Skeletal muscle cell (primary cell): ENCODE data around the gene GPRC5B.

Source experiments
- DNase-seq: peaks from one replicate; pipeline ENCODE4 v3.0.0-alpha.2; 2010; ENCODE audit warnings: low read depth
- H3K4me3 ChIP-seq: 2 replicates; pipeline ENCODE4 v1.5.1; 2011; ENCODE audit warnings: low read depth, mild to moderate bottlenecking, control low read depth, low read length, moderate library complexity

Gene GPRC5B

DNA sequence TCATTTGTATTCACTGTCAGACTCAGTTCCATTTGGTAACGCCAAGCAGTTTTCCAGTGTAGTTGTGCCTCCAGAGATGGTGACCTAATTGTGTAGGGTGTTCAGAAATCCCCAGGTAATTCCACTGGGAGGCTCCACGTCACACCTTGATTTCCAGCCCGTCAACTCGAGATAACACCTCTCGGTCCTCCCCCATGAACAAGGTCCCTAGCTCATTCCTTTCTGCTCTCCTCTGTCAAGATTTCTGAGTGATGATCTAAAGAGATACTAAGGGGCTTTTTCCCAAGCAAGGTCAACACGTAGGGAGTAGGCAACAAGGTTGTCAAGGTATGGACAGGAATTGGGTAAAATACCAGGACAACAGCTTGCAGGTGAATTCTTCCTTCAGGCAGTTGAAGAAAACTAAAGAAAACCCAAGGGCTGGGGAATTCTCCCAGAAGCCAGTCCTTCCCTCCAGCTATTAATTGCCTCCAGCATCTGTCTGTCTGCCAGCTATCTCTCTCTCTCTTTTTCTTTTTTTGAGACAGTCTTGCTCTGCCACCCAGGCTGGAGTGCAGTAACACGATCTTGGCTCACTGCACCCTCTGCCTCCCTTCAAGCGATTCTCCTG, 31.4 kb downstream of the GPRC5B start:
- no peak for DNase-seq
- no peak overlapping the region for H3K4me3 ChIP-seq

DNA sequence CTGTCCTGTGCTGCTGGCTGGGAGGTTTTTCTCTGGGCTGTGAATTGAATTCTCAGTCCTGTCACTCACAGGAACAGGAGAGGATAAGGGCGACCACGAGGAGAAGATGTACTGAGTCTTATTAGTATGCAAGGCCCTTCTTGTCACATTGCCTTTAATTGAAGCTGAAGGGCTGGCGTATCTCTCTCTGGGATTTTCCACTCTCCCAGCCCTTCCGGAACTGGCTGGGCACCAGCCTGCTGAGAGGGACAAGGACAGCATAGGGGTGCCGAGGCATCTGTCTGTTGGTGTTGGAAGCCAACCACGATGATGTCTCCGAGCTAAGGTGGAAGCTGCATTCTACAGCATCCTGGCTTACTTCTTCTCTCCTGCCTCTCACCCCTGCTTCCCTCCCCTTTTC, 33.2 kb downstream of the GPRC5B start:
- no peak for DNase-seq

DNA sequence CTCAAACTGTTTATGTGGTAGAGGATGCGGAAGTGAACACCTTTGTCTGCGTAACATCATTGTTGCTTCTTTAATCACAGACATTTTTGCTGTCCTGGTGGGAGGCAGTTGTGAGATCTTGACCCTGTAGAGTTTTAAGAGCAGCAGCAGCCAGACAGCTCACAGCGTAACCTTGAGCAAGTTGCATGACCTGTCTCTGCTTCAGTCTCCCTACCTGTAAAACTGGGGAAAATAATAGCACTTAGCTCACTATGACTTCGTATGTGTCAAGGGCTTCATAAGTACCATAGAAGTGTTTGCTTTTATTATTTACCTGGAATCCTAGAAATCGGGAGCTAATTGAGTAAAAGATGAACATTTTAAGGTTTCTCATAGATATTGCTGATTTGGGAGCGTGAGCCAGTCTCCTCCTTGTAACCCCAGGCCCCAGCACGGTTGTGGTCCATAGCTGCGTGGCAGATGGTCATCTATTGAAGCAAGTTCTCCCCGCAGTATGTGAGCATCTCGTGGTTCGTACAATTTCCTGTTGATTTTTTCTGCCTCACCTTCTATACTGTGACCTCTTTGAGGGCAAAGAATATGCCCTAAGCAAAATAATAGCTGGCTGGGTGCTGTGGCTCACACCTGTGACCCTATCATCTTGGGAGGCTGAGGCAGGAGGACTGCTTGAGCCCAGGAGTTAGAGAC, 34.4 kb downstream of the GPRC5B start:
- no peak for DNase-seq

More for the DNA sequence above, 33.2 kb downstream of the GPRC5B start:
- H3K4me3 ChIP-seq: no peak overlapping the region

DNA sequence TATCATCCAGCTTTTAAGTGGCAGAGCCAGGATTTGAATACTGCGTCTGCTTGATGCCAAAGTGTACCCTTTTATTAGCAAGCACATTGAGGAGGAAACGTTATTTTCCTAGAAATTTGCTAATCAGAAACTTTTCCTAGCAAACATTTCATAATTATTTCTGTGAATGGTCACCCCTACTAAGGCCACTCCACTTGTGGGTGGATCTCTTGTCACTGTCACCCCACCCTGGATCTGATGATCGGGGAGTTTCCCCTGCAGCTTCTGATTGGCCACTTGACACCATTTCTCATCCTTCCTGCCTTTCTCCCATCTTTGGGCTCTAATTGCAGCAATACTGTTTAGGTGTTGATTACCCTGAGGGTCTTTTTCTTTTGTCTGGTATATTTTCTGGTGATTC, 35.9 kb downstream of the GPRC5B start:
- no peak for DNase-seq
- no peak overlapping the region for H3K4me3 ChIP-seq

More for the DNA sequence above, 34.4 kb downstream of the GPRC5B start:
- no peak overlapping the region for H3K4me3 ChIP-seq

DNA sequence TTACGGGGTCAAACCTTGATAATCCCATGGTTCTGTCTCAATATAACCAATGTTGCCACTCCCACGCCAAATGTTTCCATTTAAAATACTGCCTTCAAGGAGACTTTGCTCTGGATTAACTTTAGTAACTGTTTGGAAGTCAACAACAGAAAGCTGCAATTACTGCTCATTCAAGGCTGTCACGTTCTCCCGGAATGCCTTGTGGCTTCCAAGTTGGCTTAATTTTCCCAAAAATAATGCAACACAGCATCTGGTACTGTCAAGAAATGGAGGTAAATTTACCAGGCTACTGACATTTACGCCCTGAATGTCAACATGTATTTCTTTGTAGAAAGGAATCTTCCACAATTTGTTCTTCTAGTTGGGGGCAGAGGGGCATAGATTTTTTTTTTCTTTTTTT, 38.2 kb downstream of the GPRC5B start:
- no peak overlapping the region for H3K4me3 ChIP-seq
- no peak for DNase-seq

DNA sequence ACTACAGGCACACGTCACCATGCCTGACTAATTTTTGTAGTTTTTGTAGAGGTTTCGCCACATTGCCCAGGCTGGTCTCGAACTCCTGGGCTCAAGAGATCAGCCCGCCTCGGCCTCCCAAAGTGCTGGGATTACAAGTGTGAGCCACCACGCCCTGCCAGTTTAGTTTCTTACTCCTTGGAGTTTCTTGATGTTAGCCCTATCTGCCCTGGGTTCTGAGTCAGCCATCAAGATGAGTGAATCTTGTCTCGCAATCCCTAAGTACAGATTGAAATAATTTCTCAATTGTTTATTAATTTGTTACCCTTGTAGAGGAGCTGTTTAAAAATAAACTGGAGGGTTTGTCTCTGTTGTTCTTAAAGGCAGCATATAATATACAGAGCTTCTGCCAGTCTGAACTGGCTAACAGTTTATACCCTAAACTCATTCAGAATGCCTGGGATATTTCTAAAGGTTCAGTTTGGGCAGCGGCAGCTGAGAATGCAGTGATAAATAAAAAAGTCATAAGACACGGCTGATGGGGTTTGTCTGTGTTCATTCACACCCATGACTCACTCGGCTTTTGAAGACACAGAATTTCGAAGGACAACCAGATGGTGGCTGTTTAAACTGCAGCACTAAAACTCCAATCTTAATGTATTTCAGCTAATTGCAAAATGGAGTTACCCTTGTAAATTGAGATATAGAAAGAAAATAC, 39.6 kb downstream of the GPRC5B start:
- H3K4me3 ChIP-seq: no peak overlapping the region
- DNase-seq: peak; percentile 44

DNA sequence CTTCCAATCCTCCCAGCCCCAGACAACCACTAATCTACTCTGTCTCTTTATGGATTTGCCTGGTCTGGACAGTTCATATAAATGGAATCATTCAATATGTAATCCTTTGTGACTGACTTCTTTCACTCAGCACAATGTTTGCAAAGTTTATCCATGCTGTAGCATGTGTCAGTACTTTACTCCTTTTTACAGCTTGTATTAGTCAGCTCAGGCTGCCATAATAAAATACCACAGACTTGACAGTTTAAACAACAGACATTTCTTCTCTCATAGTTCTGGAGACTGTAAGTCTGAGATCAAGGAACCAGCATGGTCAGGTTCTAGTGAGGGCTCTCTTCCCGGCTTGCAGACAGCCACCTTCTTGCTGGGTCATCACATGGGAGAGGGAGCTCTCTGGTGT, 41.3 kb downstream of the GPRC5B start:
- H3K4me3 ChIP-seq: no peak overlapping the region
- no peak for DNase-seq

DNA sequence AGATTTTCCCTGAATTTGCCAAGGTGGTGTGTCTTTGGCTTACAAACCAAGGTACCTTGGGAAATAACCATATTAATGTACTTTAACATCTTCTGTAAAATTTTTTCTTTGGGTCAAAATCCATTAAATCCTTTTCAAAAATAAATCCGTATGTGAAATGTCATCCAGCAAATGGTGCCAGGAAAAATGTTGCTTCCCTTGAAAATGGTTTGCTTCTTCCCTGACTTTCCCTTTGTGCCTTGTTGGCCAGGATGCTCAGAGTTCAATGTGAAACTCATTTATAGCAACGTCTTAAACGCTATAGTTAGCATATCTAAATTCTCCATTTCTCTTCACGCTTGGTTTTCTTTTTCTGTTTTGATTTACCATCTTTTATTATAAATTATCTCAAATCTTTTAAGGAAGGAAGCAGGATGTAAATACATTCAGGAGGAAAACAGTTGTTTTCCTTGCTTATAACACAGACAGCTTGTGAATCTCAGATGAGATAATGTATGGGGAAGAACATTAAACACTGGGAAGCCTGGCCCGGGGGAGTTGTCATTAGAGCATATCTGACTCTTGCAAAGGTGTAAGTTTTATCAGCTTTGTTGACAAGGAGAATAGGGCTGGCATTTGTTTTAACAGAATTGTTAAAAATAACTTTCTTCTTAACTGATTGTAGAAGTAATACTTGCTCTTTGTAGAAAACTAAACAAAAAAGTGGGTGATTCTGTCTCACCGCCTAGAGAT, 42.1 kb downstream of the GPRC5B start:
- no peak overlapping the region for H3K4me3 ChIP-seq
- no peak for DNase-seq

DNA sequence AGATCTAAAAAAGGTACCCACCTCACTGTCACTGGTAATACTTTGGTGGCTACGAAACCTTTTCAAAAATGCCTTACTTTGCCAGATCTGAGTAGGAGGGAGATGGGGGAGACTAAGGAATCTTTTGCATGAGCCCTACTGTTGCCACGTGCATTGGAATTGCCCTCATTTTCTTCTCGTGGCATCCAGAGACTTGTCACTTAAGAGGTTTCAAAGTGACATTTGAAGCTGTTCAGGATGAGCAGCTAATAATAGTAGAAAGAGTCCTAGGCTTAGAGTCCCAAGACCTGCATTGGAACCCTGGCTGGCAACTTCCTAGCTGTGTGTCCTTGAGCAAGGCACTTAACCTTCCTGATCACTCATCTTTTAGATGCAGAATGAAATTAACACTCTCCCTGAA, 43.5 kb downstream of the GPRC5B start:
- DNase-seq: no peak
- no peak overlapping the region for H3K4me3 ChIP-seq

DNA sequence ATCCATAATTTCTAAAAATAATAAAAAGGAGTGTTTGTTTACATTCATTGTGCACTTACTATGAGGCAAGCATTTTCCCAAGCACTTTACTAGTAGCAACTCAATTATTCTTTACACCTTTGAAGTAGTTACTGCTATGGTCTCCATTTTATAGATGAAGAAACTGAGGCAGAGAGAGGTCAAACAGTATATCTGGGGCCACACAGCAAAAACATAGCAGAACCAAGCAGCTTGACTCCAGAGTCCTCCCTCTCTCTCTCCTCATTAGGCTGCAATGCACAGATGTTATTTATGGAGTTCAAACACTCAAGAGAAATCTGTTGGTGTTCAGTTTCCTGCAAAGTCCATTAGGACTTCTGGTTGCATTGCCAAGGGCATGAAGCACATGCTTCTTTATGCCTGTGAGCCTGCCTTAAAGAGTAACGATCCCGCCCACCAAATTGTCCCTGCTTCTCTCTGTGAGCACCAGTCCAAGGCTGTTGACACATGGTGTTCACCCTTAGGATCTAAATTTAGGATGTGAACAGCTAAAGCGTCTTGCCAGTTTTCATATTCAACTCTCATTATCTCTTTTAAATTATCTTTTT, 44.0 kb downstream of the GPRC5B start:
- no peak overlapping the region for H3K4me3 ChIP-seq
- no peak for DNase-seq

DNA sequence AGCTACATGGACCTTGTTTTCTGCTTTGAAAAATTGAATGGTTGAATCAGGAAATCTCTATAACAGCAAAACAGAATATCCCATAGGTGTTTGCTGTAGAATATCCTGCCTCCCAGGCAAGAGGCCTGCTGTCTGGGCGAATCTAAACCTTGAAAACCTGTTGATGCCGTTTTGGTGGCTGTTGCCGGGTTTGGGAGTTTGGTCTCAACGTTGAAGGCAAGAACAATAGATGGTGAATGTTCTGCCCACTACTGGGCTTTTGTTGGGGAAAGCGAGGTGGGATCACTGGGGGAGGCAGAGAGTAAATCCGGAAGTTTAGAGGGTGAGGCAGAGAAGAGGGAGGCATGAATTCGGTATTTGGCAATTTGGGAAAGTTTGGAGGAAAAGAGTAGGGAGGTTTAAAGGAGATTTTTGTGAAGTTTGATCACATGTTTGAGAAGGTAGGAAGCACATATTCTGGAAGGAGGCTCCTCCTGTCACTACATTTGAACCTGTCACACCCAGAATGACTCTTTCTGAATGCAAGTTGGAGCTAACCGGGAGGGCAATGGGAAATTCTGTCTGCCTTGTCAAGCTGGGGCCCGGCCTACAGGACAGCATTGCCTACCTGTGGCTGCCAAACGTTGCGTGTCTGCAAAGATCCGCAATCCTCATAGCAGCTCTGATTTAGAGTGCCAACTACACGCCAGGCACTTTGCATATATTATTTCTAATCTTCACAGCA, 46.5 kb downstream of the GPRC5B start:
- H3K4me3 ChIP-seq: no peak overlapping the region
- DNase-seq: no peak

DNA sequence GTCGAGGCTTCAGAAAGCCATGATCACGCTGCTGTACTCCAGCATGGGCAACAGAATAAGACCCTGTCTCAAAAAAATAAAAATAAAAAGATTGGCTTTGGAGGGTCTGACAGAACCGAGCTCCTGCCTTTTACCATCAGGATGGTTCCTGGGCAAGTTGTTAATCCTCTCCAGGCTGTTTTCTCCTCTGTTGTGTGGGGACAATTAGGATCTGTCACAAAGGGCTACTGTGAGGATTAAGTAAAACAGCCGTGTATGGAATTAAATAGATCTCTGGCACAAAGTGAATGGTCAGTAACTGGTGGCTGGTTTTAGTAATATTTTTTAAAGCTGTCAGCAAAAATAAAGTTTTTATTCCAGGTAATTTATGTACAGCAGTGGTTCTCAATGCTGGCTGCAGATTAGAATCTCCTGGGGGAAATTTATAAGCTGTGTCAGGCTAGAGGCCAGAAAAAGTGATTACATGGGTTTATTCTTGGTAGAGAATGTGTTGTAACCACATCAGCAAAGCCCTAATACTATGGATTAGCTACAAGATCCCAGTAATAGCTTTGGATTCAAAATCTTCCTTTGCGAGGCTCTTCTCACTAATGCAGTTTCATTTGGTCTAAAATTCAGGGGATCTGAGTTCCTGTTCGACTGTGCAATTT, 47.2 kb downstream of the GPRC5B start:
- no peak overlapping the region for H3K4me3 ChIP-seq
- DNase-seq: no peak

DNA sequence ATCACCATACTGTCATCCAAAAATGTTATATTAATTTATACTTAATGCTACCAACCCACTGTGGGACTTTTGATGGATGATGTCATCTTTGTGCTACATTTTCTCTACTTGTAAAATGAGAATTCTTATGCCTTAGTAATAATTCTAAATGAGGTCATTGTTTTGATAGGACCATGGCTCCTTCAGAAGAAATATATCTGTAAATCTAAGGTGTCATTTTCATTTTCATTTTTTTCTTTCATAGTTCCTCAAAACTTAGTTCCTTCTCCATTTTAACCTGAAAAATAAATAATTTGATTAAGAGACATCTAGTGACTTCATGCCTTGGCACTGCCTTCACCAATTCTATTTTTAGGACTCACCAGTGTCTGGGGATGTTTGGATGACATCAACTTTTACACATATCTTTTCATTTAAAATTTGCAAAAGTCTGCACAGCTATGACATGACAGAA, 48.7 kb downstream of the GPRC5B start:
- no peak overlapping the region for H3K4me3 ChIP-seq
- peak; percentile 8 for DNase-seq

DNA sequence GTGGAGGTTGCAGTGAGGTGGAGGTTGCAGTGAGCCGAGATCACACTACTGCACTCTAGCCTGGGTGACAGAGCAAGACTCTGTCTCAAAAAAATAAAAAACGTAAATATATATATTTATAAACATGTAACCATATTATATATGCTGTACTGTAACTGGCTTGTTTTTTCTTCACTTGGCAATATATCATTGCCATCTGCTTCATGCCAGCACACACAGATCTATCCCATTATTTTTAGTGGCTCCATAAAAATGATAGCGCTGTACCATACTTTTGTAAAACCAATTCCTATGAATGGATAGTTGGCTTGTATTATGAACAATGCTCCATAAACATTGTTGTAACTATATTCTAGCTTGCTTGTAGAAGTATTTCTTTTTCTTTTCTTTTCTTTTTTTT, 49.5 kb downstream of the GPRC5B start:
- no peak for DNase-seq
- H3K4me3 ChIP-seq: no peak overlapping the region

DNA sequence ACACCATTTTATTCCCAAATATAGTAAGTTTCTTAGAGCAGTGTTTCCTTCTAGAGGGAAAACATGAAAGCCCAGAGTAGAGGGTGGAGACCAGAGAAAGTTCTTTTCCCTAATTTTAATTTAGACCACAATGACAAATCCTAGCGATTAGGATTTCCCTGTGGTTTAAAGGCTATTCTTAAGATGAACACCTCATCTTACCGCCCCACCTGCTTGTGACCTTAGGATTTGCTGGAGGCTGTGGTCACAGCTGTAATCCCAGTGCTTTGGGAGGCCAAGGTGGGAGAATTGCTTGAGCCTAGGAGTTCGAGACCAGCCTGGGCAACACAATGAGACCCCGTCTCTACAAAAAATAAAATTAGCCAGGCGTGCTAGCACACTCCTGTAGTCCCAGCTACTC, 51.1 kb downstream of the GPRC5B start:
- no peak for DNase-seq
- H3K4me3 ChIP-seq: no peak overlapping the region

DNA sequence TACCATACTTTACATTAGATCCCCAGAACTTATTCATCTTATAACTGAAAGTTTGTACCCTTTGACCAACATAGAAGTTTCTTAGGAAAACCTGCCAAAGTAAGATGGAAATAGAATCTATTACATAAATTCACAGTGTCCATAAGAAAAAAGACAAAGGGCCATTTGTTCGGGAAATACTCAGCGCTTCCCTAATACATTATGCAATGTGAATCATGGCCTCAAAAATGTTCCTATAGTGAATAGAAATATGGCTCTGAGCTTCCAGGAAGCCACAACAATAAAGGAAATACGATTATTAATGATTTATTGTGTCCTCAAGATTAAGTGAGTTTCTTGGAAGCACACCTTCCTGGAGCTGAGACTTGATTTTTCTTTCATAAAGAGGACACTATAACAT, 51.5 kb downstream of the GPRC5B start:
- H3K4me3 ChIP-seq: no peak overlapping the region
- DNase-seq: no peak

DNA sequence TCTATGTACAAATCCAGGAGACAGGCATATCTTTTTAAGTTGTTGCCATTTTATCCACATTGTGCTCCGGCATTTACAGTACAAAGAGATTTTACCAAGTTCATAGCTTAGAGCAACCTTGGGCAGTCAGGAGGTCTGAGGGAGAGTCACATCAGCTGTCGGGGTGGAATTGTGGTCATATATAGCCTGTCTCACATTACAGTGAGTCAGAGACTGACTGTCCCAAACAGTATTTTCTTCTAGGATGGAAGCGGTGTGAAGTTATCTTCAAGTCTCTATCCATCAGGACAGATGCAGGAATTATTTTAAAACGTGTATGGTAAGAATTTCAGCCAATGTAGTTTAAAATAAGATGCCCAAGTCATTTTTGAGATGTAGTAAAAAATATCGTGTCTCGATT, 53.0 kb downstream of the GPRC5B start:
- no peak overlapping the region for H3K4me3 ChIP-seq
- DNase-seq: peak; percentile 58

DNA sequence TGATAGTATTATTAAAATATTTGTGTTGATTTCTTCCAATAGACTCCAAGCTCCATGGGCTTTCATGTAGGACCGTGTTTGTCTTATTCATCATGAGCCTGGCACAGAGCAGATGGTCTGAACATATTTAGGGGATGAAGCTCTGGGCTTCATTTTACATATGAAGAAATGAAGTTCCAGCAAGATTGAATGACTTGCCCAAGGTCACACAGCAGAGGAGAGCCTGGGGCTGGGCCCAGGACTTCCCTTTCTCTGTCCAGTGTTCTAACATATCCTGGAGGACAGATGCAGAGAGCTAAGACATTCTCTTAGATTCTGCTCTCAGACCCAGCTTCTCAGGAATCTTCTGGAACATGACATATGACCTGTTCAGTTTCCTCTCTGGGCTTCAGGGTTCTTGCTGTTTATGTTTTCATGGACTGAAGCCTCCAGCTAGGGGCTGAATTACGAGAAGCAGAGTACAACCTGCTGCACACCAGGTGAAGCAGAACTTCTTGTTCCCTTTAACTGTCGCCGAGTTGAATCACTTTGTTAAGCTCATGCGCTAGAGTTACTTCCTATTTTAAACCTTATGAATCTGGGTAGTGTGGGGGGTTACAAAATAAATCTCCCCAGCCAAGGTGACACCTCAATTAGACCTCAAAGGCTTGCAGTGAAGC, 53.6 kb downstream of the GPRC5B start:
- H3K4me3 ChIP-seq: no peak overlapping the region
- no peak for DNase-seq
